NB4 (cell line): ENCODE measurements around the gene EPM2AIP1.

Source experiments
- DNase-seq: peaks from one replicate; pipeline ENCODE4 v3.0.0; 2010; ENCODE audit warnings: low read depth
- H3K4me3 ChIP-seq: one replicate; pipeline ENCODE4 v1.5.1; 2011; ENCODE audit warnings: mild to moderate bottlenecking, low read depth, low read length, moderate library complexity
- MYC ChIP-seq: IDR thresholded peaks from 2 replicates; pipeline ENCODE4 v1.6.1; 2011; ENCODE audit warnings: low read depth, low read length
- POLR2A ChIP-seq: IDR thresholded peaks from 2 replicates; pipeline ENCODE4 v1.6.1; 2011; ENCODE audit warnings: mild to moderate bottlenecking; ENCODE audit not compliant: insufficient read length; ENCODE audit errors: extremely low read depth
- TF ChIP-seq, protein P1 (sequence below): IDR thresholded peaks from one replicate; pipeline ENCODE4 v1.5.1; 2012; ENCODE audit warnings: low read depth, low read length
- TF ChIP-seq, protein P2 (sequence below): IDR thresholded peaks from 2 replicates; pipeline ENCODE4 v1.6.1; 2011; ENCODE audit warnings: low read depth, low read length

EPM2AIP1 gene

DNA sequence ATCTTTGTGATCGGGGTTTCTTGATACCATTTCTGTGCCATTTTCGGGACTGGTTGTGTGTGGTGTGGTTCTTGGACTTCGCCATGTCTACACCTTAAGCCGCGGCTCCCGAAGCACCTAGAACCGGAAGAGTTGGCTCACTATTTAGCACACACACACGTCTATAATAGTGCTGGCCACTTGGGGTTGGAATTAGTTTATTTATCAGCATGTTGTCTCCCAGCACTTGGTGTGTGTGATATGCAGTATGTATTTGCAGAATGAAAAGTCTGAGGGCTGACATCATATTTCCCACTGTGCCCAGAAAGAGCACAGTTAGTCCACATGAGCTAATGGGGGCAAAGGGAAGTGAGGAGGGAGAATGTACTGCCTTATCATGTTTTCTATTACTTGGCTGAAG, 24.0 kb upstream of the EPM2AIP1 start:
- no peak overlapping the region for H3K4me3 ChIP-seq
- no peak for DNase-seq
- TF ChIP-seq, protein P1, sequence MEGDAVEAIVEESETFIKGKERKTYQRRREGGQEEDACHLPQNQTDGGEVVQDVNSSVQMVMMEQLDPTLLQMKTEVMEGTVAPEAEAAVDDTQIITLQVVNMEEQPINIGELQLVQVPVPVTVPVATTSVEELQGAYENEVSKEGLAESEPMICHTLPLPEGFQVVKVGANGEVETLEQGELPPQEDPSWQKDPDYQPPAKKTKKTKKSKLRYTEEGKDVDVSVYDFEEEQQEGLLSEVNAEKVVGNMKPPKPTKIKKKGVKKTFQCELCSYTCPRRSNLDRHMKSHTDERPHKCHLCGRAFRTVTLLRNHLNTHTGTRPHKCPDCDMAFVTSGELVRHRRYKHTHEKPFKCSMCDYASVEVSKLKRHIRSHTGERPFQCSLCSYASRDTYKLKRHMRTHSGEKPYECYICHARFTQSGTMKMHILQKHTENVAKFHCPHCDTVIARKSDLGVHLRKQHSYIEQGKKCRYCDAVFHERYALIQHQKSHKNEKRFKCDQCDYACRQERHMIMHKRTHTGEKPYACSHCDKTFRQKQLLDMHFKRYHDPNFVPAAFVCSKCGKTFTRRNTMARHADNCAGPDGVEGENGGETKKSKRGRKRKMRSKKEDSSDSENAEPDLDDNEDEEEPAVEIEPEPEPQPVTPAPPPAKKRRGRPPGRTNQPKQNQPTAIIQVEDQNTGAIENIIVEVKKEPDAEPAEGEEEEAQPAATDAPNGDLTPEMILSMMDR, result no peak

DNA sequence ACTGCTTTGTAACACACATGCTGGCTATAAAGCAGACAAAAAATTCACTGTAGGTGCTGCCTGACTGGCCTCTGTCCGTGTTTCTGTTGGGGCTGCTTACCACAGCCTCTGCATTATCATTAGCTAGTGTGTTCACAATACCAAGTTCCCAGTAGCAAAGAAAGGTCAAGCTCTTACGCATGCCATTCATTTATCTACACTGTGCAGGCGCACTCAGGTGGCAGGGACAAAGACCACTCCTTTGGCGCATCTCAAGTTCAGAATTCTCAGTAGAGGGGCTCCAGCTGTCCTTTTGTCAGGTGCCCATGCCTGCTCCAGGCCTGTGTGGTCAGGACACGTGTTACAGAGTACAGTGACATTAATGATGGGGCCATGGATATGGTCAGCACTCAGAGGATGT, 22.7 kb upstream of the EPM2AIP1 start:
- no peak overlapping the region for H3K4me3 ChIP-seq
- TF ChIP-seq, protein P2, sequence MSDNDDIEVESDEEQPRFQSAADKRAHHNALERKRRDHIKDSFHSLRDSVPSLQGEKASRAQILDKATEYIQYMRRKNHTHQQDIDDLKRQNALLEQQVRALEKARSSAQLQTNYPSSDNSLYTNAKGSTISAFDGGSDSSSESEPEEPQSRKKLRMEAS, result no peak
- TF ChIP-seq, protein P1, result no peak
- TF ChIP-seq MYC, result no peak
- no peak for TF ChIP-seq POLR2A
- no peak for DNase-seq

- no peak for DNase-seq
- no peak overlapping the region for H3K4me3 ChIP-seq
- TF ChIP-seq, protein P1, result no peak
- TF ChIP-seq, protein P2, result no peak
- no peak for TF ChIP-seq MYC
Measured at GRCh38 chr3:37014620-37015019, 21.7 kb upstream of the EPM2AIP1 start.

- H3K4me3 ChIP-seq, result peak within 1 kb of the TSS; percentile 97
- peak; percentile 92 for DNase-seq
- TF ChIP-seq, protein P2, result peak; percentile 83
- peak; percentile 89 for TF ChIP-seq MYC
- TF ChIP-seq POLR2A, result peak; percentile 68
- TF ChIP-seq, protein P1, result no peak
Measured at GRCh38 chr3:36993326-36994283, 674 bp upstream of the EPM2AIP1 start, which contains the start of gene MLH1. Gene MLH1 (plus strand): TSS chr3:36993518. CDS start chr3:36993548, 30 bp downstream.

GRCh38 chr3:36991923-36992805, 767 bp downstream of the EPM2AIP1 start:
- TF ChIP-seq MYC (no peak), POLR2A (no peak)
- TF ChIP-seq, protein P2, result no peak
- TF ChIP-seq, protein P1, result no peak
- DNase-seq, result peak; percentile 62

More at GRCh38 chr3:36991923-36992805, 767 bp downstream of the EPM2AIP1 start:
- peak overlapping the region; percentile 89 for H3K4me3 ChIP-seq
